22Rv1 (cell line): ENCODE results near the gene COG5.
A peak's percentile ranks its signal among the peaks of the same experiment; 100 is the strongest.
"Not testable (repeated sequence)": the region's sequence is repeated elsewhere in the genome, so short reads cannot be mapped to it uniquely, and the experiment has no call there.

ENCODE experiments used
- H3K27ac ChIP-seq: fragments of 450-650 bp; 2 replicates; pipeline ENCODE4 v1.5.1; 2017
- CTCF ChIP-seq: fragments of 450-650 bp; IDR thresholded peaks from 2 replicates; pipeline ENCODE4 v1.5.1; 2017; ENCODE audit warnings: mild to moderate bottlenecking
- ZFX ChIP-seq: fragments of 450-650 bp; IDR thresholded peaks from 2 replicates; pipeline ENCODE4 v1.6.1; 2017; ENCODE audit warnings: antibody characterized with exemption, borderline replicate concordance

Gene COG5

GRCh38 chr7:107560898-107561516 lies 2.7 kb downstream of the COG5 start:
- TF ChIP-seq ZFX (no peak), CTCF (no peak)
- no peak overlapping the region for H3K27ac ChIP-seq

GRCh38 chr7:107559864-107560263 lies 3.9 kb downstream of the COG5 start:
- no peak for TF ChIP-seq ZFX
- TF ChIP-seq CTCF = no peak
- no peak overlapping the region for H3K27ac ChIP-seq

GRCh38 chr7:107555893-107556292 lies 7.8 kb downstream of the COG5 start:
- H3K27ac ChIP-seq = no peak overlapping the region
- TF ChIP-seq CTCF (no peak), ZFX (no peak)

GRCh38 chr7:107551936-107552335 lies 11.8 kb downstream of the COG5 start:
- TF ChIP-seq ZFX = no peak
- TF ChIP-seq CTCF = no peak
- H3K27ac ChIP-seq = no peak overlapping the region

- H3K27ac ChIP-seq = no peak overlapping the region
- TF ChIP-seq CTCF = no peak
- TF ChIP-seq ZFX = no peak
Observed at GRCh38 chr7:107544848-107545591, 18.7 kb downstream of the COG5 start.

GRCh38 chr7:107543338-107543993 lies 20.3 kb downstream of the COG5 start:
- no peak for TF ChIP-seq CTCF

GRCh38 chr7:107538001-107538400 lies 25.7 kb downstream of the COG5 start:
- TF ChIP-seq ZFX (no peak), CTCF (no peak)
- peak overlapping the region; percentile 33; the same call in 1 of the 2 replicates for H3K27ac ChIP-seq

More at GRCh38 chr7:107543338-107543993, 20.3 kb downstream of the COG5 start:
- H3K27ac ChIP-seq = no peak overlapping the region

GRCh38 chr7:107537228-107537627 lies 26.5 kb downstream of the COG5 start:
- not testable (repeated sequence) for H3K27ac ChIP-seq
